GM23338 (cell line): ENCODE data around the gene LOXL1.

Source experiments
- EZH2 ChIP-seq: fragments of 200-600 bp; sonication (generic); IDR thresholded peaks from one replicate; pipeline ENCODE4 v1.8.0; 2017; ENCODE audit warnings: antibody characterized with exemption, mild to moderate bottlenecking, low read depth; ENCODE audit not compliant: unreplicated experiment
- JUNB ChIP-seq: IDR thresholded peaks from one replicate; pipeline ENCODE4 v1.6.1; 2016; ENCODE audit warnings: antibody characterized with exemption; ENCODE audit not compliant: unreplicated experiment
- POLR2AphosphoS5 ChIP-seq: IDR thresholded peaks from 2 replicates; pipeline ENCODE4 v1.6.1; 2016; ENCODE audit warnings: antibody characterized with exemption, low read depth
- STAT1 ChIP-seq: IDR thresholded peaks from one replicate; pipeline ENCODE4 v1.6.1; 2016; ENCODE audit warnings: antibody characterized with exemption; ENCODE audit not compliant: unreplicated experiment
- TF ChIP-seq, protein P1 (sequence below), 2 experiments: fragments of 200-600 bp in 1 of 2; sonication (generic) in 1 of 2; conservative IDR thresholded peaks; 2 replicates each; pipeline versions ENCODE4 v1.5.1 to v1.6.1; 2016 to 2017; ENCODE audit warnings: antibody characterized with exemption in 2 of 2, low read depth in 2 of 2, mild to moderate bottlenecking in 2 of 2, moderate library complexity in 1 of 2
- TF ChIP-seq, protein P2 (sequence below): IDR thresholded peaks from one replicate; pipeline ENCODE4 v1.6.1; 2018; ENCODE audit warnings: antibody characterized with exemption; ENCODE audit not compliant: unreplicated experiment

DNA sequence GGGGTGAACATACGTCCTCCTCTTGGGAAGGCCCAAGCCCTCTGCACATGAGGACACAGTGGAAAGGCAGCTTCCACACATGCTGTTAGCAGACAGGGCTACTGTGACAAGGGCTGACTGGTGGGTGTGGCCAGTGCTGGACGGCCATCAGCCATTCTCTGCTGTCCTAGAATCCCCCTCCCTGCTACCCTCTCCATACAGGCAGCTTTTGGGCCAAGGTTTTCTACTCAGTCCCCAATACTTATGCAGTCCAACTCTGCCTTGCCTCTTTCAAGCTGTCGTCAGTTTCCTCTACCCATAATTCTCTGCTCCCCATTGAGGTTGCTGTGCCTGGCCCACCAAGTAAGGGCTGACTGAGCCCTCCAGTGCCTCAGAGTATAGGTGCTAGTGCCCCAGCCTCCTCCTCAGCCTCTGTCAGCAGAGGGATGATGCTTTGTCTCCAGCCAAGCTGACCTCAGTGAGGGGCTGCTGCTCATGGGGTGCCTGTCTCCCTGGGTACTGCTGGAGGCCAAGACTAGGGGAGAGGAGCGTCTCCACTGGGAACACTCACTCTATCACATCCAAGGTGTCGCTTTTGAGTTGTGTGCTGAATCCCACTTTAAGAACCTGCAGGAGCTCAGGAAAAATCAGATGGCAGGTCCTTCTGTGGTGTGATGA lies 2.8 kb downstream of the LOXL1 start:
- TF ChIP-seq, protein P1, sequence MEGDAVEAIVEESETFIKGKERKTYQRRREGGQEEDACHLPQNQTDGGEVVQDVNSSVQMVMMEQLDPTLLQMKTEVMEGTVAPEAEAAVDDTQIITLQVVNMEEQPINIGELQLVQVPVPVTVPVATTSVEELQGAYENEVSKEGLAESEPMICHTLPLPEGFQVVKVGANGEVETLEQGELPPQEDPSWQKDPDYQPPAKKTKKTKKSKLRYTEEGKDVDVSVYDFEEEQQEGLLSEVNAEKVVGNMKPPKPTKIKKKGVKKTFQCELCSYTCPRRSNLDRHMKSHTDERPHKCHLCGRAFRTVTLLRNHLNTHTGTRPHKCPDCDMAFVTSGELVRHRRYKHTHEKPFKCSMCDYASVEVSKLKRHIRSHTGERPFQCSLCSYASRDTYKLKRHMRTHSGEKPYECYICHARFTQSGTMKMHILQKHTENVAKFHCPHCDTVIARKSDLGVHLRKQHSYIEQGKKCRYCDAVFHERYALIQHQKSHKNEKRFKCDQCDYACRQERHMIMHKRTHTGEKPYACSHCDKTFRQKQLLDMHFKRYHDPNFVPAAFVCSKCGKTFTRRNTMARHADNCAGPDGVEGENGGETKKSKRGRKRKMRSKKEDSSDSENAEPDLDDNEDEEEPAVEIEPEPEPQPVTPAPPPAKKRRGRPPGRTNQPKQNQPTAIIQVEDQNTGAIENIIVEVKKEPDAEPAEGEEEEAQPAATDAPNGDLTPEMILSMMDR (conservative IDR thresholded peaks at IDR 0.05; ENCODE audit: low read depth in 2 of 2) = no peak
- TF ChIP-seq, protein P2, sequence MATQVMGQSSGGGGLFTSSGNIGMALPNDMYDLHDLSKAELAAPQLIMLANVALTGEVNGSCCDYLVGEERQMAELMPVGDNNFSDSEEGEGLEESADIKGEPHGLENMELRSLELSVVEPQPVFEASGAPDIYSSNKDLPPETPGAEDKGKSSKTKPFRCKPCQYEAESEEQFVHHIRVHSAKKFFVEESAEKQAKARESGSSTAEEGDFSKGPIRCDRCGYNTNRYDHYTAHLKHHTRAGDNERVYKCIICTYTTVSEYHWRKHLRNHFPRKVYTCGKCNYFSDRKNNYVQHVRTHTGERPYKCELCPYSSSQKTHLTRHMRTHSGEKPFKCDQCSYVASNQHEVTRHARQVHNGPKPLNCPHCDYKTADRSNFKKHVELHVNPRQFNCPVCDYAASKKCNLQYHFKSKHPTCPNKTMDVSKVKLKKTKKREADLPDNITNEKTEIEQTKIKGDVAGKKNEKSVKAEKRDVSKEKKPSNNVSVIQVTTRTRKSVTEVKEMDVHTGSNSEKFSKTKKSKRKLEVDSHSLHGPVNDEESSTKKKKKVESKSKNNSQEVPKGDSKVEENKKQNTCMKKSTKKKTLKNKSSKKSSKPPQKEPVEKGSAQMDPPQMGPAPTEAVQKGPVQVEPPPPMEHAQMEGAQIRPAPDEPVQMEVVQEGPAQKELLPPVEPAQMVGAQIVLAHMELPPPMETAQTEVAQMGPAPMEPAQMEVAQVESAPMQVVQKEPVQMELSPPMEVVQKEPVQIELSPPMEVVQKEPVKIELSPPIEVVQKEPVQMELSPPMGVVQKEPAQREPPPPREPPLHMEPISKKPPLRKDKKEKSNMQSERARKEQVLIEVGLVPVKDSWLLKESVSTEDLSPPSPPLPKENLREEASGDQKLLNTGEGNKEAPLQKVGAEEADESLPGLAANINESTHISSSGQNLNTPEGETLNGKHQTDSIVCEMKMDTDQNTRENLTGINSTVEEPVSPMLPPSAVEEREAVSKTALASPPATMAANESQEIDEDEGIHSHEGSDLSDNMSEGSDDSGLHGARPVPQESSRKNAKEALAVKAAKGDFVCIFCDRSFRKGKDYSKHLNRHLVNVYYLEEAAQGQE = no peak
- TF ChIP-seq POLR2AphosphoS5 (no peak), JUNB (no peak), EZH2 (no peak), STAT1 (no peak)
